HPDE6-E6E7 (cell line): Measurements from ENCODE around the gene PNCK.
"Not testable (repeated sequence)": the region's sequence is repeated elsewhere in the genome, so short reads cannot be mapped to it uniquely, and the experiment has no call there.

Source experiments
- DNase-seq: peaks from one replicate; pipeline ENCODE4 v3.0.0; 2011; ENCODE audit warnings: missing footprints; ENCODE audit errors: extremely low spot score

Gene PNCK

GRCh38 chrX:153686711-153687110 is 13.1 kb upstream of the PNCK start:
- no peak for DNase-seq

GRCh38 chrX:153685751-153686696 is 12.4 kb upstream of the PNCK start:
- no peak for DNase-seq

DNA sequence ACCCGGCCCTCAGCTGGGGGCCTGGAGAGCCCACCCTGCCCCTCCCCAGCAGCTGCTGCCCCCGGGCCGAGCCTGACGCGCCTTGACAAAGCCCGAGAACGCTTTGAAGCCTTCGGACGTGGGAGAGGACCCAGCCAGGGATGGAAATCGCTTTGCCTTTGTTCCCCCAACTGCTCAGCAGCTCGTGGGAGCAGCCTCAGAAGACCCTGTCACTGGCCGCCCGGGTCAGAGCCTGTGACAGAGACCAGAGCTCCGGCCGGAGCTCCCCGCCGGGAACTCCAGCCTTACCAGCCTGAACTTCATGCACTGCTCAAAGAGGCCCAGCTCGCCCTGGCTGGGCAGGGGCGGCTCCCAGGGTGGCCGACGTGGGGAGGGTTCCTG is 11.5 kb upstream of the PNCK start:
- DNase-seq: no peak

- no peak for DNase-seq
Measured at GRCh38 chrX:153684467-153685155, 11.0 kb upstream of the PNCK start.

DNA sequence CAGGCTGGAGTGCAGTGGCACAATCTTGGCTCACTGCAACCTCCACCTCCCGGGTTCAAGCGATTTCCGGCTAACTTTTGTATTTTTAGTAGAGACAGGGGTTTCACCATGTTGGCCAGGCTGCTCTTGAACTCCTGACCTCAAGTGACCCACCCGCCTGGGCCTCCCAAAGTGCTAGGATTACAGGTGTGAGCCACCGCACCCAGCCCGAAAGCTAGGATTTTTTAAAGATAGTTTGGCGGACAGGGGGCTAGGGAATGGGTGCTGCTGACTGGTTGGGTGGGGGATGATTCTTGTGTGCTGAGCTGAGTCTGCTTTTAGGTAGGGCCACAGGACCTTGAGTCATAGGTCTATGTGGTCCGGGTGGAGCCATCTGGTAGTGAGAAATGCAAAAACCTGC is 9.9 kb upstream of the PNCK start:
- not testable (repeated sequence) for DNase-seq

DNA sequence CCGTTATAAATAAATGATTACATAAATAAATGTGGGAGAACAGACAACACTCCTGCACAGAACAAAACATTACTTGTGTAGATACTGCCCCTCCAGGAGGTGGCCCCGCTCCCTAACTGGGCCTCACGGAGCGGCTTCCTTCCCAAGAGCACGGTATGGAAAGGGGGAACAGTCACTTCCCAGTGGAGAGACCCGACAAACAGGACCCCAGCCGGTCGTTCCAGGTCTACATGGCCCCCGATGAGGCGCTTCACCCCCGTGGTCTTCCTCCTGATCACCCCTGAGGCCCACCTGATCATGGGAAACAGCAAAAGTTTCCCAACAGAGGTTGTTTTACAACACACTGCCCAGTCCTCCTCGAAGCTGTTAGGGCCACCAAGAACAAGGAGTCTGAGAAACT is 7.6 kb upstream of the PNCK start:
- DNase-seq: no peak

DNA sequence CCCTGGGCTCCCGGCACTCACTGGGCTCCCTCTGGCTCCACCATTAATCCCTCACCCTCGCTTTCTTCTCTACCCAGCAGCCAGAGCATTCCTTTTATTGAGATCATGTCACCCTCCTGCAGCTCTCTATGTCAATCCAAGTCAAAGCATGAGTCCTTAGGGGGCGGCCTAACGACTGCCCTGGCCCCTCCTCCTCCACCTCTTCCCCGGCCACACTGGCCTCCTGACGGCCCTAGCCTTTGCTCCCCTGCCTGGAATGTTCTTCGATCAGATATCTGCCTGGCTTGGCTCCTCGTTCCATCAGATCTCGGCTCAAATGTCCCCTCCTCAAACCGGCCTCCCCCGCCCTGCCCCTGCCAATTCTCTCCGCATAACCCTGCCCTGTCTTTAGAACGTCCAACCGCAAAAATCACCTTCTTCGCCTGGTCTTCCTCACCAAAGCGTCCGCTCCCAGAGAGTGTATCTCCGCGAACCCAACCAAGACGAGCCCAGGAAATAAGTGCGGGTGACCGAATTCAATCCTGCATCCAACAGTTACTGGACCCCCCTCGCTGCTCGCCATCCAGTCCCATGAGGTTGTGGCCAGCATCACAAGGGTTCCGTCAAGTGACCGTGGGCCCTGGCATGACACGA is 722 bp upstream of the PNCK start:
- no peak for DNase-seq

DNA sequence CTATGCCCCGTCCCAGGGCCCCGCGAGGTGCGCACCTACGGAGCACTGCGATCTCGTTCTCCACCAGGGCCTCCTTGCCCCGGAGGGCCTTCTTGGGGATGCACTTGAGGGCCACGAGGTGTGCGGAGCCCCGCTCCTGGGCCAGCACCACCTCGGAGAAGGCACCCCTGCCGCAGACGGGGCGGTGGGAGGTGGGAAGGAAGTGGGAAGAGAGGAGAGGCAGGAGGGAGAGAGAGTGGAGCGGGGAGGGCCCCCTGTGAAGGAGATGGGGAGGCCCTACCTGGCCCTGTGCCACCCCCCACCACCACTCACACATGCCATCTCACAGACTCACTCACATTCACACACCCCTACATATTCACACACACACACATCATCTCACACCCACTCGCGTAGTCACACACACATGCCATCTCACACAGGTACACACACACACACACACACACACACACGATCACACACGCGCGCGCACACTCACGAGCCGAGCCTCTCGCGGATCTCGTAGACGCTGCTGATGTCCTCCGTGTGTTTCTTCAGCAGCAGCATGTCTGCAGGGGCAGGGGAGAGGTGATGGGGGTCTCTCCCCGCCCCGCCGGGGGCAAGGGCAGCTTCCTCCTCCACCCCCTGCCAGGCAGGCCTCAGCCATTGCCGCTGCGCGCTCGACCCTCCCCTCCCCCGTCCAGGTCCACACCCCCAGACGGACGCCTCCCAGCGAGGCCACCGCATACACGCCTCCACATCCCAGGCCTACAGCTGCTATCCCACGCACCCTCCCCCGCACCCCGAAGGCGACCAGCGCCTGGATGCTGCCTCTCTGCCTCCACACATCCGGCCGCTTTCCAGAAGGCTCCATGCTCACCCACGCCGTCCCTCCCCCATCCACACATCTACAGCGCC is 834 bp downstream of the PNCK start:
- no peak for DNase-seq

DNA sequence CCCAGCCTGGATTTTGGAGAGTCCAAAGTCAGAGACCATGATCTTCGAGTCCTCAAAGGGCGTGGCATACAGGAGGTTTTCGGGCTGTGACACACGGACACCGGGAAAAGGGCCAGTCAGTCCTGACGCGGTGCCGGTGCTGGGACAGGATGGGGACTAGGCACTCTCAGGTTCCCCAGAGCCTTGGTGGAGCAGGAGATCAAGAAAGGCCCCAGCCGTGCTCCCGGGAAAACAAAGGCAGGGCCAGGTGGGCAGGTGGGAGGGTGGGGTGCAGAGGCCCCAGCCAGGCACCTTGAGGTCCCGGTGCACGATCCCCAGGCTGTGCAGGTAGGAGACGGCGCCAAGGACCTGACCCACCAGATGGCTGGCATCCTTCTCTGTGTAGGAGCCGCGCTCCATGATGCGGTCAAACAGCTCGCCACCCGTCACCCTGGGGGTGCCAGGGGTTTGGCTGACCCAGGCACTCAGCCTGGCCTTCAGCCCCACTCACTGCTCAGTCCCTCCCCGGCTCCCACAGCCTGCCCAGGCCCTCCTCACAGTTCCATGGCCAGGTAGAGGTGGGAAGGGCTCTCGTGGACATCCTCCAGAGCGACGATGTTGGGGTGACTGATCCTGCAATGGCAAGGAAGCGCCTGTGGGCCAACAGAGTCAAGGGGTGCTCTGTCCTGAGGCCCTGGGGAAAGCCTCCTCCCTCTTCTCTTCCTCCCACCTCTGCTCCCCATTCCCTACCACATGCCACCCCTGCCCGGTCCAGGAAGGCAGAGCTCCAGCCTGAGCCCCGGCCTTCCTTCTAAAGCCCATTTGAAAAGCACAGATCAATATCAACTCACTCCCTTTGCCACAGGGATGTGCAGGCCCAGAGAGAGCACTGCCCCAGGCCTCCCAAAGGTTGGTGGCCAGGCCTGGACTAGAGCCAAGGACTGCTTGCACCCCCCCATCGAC is 1.8 kb downstream of the PNCK start:
- no peak for DNase-seq

GRCh38 chrX:153670748-153671588 is 2.6 kb downstream of the PNCK start:
- DNase-seq: no peak

- DNase-seq: no peak
Measured at GRCh38 chrX:153669901-153670731, 3.5 kb downstream of the PNCK start.

DNA sequence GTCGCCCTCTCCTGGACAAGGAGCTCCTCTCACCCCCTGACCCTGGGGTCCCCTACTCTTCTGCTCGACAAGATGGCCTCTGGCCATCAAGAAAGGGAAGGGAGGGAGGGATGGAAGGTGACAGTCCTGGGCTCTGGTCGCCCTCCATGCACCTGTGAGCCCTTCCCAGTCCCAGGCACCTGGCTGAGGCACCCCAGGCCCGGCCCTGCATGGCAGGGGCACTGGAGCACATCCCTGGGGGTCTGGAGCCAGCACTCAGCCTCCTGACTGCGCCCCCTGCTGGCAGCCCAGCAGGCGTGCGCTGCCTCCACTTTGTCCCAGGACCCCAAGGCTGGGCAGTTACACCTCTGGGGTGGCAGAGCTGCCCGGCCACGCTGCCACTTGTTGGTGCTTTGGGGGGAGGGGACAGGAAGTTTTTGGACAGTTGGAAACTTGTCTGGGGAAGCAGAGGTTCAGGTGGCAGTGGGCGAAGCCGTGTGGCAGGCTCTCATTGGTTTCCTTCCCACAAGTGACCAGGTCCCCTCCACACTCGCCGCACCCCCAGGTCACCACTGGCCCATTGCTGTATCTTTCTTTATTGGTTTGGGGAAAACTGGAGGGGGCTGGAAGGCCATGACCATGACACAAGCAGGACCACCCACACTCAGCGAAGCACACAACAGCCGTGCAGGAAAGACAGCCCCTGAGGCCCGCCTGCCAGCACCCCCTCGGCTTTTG is 4.3 kb downstream of the PNCK start:
- DNase-seq: no peak

DNA sequence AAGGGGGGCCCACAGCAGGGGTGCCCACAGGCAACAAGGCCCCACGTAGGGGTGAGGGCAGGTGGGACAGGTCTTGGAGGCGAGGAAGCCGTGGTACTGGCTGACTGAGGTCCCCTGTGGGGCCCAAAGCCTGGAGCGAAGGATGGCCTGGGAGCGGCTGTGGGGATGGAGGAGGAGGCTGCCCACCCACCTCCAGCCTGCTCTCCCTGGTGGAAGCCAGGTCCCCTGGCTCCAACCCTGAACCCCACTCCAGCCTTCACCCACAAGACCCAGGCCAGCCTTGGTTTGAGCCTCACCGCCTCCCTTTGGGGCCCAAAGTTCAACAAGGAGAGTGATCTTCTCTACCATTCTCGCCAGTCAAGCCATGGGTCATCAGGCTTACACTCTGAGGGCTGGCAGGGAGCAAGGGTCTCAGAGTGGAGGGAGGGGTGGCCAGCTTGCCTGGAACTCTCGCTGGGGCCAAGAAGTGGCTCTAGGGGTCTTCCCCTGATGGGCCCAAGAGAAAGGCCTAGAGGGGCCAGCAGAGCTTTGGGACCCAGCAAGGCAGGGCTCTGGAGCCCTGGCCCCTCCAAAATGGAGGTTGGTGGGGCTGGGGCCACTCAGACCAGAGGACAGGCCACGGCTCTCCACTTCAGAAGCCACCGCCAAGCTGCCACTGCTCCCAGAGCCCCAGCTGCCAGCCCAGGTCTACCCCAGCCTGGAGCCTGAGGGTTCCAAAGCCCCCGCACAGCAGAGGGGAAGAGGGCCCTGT is 5.0 kb downstream of the PNCK start:
- no peak for DNase-seq

DNA sequence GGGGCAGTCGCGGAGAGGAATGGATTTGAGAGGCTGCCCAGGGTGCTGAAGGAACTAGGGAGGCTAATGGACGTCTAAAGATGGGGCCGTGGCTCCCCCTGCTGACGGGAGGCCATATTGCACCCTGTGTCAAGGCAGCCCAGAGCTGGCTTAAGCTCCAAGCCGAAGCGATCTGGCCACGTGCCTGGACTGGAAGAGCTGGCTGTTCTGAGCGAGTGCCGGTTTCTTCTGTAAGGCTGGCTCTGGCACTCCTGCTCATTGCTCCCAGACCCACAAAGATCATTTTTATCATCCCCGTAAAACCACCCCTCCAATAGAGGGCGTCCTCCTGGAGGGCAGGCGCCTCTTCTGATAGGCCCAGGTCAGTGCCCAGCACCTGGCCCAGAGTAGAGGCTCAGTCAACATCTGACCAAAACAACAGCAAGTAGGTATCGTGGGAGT is 5.6 kb downstream of the PNCK start:
- DNase-seq: peak; percentile 89

- no peak for DNase-seq
Measured at GRCh38 chrX:153667281-153667955, 6.2 kb downstream of the PNCK start.

- DNase-seq: no peak
Measured at GRCh38 chrX:153665726-153666306, 7.8 kb downstream of the PNCK start.
